HG03460 (cell line): ENCODE results near the gene CRACDL.

ENCODE experiments used
- ATAC-seq: cut with Tn5 transposase; IDR thresholded peaks from one replicate; pipeline ENCODE4 v1.9.1; 2021; ENCODE audit not compliant: unreplicated experiment

Gene CRACDL

DNA sequence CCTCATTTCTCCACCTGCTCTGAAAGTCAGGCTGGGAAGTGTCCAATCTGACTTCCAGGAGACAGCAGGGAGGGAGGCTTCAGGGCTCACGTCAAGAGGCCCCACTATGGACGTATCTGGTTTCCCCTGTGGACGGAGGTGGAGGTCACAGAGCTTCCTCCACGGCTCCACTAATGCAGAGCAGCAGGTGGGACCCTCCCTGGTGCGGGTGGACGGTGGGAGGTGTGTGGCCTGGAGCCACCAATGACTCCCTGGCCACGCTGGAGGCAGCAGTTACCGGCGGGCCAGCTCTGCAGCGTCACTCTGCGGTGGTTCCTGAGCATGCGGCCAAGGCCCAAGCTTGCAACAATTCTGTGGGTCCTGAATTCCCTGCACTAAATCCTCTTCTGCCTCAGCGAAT, 9.0 kb downstream of the CRACDL start:
- no peak for ATAC-seq

DNA sequence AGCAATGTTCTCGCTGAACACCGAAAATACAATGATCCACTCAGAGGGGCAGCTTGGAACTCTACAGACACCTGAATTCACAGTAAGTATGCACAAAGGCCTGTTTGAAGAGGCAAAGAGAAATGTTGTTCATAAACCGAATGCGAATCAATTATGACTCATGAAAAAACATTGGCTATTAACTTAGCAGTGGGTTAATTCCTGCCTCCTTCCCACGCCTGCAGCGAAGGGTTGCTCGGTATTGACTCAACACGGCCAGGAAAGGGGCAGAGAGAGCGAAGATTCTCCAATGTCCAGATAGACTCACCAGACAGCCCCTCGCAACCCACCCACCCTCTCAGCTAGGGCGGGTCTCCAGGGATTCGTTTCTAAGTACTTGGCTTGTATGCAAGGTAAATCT, 9.4 kb downstream of the CRACDL start:
- ATAC-seq: no peak

DNA sequence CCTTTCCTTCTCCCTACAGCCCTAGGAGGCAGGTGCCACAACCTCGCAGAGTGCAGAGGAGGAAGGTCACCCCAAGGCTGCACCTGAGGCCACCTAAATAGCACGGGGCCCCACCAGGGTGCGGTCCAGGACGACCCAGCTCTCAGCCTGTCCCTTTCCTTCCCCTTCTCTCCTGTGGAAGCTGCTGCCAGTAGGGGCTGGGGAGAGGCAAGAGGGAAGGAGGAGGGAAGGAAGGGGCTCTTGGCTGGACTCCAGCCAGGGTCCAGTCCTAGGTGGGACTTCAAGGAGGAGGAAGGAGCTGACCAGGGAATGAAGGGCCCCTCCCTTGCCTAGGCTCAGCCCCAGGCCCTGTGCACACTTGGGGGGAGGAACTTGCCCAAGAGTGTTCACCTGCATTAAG, 11.1 kb downstream of the CRACDL start:
- no peak for ATAC-seq

DNA sequence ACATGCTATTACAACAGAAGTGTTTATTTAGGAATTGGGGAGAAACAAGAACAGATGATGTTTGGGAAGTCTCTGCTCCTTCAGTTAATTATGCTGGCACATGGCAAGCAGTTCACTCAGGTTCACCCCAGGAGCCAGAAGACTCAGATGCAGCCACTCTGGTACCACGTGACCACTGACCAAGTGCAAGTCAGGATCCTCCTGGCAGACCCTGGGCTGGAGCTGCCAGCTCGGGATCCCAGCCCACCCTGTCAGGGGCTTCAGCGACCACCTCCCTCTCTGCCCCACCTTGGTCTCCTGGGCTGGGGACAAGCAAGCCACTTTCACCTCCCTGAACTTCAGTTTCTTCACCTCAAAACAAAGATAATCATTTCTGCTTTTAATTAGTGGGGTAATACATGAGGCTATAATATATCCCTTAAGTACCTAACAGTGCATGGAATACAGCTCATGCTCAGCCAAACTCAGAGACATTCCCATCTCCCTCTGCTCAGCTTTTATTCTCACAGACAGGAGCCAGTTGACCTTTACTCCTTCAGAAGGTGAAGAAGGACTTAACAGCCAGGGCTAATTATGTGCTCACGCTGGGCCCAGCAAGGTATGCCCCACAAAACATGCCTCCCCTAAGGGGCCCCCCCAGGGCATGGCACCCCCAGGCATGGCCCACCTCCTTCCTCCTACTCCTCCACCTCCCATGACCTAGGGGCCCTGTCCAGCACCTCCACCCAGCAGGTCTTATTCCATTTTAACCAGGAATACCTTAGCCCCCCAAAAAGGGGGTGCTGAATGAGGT, 11.8 kb downstream of the CRACDL start:
- no peak for ATAC-seq

DNA sequence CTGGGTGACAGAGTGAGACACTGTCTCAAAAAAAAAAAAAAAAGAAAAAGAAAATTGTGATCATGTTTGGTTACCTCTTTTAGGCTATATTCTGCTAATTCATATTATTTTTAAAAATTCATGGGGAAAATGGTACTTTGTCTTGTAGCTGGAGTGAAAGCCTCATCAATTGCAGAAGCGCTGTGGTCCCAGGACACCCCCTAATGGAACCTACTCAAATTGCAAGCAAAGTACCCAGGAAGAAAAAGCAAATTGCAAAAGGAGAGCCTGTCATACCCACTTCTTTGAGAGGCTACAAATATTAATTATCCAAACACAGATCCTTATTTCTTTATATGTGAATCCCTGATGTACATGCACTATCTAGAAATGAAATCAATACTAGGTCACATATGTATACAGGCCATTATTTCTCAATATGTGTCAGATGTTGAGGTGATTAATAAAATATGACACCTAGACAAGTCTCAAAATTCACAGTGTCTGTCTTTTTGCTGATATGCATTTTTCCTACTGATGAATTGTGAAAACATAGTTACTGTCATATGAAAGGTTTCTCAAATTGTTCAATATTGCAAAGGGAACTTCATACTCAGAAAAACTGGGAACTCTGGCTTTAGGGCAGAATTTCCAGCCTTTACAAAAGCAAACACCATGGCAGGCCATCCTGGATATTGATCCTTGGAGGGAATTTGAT, 12.6 kb downstream of the CRACDL start:
- ATAC-seq: no peak

DNA sequence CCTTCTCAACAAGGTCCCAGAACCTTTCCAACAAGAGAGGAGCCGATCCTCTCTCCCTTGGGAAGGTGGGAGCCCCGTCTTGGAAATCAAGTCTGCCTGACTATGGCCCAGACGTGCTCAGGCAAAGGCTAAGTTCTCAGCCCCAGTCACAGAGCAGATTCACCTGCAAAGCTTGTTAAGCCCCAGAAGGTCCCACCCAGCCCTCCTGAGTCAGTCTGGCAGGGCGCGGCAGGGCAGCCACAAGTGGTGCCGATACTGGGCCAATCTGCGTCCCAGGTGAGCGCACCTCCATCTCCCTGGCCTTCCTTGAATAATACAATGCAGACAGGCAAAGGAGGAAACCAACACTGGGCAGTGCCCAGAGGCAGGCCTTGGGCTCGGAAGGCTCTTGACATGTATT, 15.0 kb downstream of the CRACDL start:
- no peak for ATAC-seq

DNA sequence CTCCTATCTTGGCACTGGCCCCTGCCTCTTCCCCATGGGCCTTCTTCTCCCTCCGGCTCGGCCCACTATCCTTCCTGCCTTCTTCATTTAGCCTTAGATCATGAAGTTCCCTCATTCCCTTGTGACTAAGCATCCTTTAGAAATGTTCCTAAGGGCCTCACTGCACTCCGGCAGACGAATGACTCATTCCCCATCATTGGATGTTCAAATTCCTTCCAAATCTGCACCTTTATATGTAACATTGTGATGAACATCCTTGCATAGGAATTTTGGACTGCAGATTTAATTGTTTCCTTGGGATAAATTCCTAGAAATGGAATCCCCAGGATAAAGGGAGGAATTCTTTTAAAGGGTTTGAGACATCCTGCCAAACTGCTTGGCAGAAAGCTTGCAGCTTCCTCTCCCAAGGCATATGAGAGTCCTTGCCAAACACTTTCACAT, 19.0 kb downstream of the CRACDL start:
- no peak for ATAC-seq

DNA sequence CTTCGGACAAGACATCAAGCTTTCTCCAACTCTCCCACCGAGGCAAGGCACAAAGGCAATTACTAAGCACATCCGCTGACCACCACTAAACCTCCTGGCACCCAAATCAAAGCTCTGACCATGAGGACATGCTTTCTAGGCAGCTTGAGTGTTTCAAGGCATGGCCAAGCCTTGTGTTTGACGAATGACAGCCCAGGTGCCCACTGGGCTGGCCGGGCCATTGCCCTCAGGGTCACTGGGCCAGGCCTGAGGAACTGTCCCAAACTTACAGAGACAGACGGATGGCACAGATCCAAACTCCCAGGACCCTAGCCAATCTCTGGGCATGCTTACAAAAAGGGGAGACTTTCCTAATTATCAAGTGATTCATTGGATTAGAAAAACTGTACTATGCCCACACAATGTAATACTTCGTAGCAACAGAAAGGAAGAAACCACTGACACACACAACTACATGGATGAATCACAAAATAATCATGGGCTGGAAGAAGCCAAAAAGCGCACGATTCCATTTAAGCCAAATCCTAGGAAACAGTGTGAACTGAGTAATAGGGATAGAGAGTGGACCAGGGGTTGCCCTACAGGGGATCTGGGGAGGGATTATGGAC, 20.2 kb downstream of the CRACDL start:
- no peak for ATAC-seq

DNA sequence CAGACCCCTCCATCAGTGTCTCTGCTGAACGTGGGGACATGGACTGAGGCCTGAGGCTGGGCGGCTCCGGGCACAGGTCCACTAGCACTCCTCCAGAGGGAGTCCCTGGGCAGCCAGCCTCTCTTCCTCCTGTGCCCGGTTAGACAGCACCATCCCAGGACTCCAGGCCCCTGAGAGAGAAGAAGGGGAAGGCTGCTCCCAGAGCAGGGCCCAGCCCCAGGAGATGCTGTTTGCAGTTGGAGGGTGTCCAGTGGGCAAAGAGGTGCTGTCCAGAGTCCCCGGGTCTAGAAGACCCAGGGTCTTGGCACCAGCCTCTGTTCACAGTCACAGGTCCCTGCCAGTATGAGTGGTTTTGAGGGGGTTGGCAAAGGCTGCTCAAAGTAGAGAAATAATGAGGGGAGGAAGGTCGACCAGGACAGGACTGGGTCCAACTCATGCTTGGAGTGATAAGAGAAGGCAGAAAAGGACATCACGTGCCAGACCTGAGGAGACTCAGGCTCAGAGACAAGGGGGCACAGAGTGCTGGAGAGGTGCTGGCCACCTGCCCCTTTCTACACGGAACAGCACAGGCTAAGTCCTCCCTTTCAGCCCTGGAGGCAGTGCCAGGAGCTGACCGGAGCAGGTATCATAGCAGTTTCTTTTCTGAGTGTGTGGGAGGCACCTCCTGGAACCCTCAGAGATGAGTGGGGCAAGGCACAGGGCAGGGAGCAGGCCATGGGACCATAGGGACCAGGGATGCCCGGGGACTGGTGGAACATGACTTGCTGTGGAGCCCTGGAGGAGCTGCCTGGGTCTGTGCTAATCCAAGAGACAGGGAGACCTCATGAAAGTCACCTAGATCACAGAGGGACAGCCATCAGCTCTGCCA, 21.1 kb downstream of the CRACDL start:
- ATAC-seq: no peak

DNA sequence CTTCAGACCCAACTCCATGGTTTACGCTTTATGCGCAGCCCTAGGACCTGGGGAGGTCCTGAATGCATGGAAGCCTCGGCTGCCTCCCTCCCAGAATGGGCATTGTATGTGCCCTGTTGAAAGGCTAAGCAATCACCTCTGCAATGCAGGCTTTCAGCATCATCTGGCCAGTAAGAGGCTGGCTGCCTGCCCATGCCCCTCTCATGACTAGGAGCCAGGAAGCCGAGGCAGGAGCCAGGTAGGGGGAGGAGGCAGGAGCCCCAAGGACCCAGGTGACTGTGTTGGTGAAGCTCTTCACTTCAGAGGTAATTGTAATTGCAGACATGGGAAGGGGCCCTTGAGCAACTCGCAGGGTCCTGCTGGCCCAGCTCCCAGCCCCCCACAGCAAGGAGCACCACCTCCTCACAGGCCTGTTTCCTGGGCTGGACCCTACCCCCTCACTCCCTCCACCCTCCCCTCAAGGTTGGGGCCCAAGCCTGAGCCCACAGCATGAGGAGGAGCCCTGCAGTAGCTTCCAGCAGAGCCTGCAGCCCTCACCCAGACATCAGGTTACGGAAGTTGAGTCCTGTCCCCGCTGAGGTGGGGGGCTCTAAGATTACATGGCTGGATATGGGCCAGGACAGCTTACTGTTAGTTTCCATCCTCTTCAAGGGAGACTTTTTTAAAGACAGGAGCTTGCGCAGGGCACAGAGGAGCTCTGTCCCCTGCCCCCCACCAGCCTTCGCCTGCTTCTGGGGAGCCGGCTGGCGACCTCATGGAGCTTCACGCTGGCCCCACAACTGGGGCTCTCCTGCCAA, 21.9 kb downstream of the CRACDL start:
- ATAC-seq: no peak

DNA sequence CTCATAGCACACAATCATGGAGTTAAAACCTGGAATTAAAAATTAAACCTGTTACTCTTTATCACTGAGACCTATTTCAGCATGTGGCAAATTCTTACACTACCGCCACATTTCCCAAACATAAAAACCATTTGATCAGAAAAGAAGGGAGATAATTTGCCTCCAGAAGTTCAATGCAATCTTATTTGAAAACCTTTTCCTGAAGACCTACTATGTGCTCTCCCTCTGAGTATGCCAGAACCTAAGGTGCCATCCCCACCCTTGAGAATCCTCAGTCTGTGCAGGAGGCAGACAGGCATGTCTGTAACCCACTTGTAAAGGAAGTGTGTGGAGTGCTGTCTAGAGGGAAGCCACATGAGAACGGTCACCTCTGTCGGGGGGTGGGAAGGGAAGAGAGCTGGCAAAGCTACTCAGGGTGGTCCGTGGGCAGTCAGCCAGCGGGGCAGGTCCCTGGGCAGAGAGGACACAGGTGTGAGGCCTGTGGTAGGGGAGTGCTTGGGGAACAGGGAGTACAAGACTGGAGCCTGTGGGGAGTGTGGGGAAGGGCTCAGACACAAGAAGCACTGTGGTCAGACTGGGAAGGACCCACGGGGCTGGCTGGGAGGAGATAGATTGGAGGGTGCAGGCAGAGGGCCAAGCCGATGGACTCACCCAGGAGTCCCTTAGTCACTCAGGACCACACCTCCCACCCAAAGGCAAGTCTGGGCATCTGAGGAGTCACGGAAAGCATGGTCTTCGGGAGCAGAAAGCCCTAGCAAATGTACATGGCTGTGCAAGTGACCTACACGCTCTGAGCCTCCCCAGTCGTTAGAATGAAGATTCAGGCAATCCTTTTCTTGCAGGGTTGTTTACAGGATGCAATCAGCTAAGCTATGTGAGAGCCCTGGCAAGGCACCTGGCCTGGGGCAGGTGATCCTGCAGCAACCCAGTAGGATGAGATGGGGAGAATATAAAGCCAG, 22.8 kb downstream of the CRACDL start:
- no peak for ATAC-seq

DNA sequence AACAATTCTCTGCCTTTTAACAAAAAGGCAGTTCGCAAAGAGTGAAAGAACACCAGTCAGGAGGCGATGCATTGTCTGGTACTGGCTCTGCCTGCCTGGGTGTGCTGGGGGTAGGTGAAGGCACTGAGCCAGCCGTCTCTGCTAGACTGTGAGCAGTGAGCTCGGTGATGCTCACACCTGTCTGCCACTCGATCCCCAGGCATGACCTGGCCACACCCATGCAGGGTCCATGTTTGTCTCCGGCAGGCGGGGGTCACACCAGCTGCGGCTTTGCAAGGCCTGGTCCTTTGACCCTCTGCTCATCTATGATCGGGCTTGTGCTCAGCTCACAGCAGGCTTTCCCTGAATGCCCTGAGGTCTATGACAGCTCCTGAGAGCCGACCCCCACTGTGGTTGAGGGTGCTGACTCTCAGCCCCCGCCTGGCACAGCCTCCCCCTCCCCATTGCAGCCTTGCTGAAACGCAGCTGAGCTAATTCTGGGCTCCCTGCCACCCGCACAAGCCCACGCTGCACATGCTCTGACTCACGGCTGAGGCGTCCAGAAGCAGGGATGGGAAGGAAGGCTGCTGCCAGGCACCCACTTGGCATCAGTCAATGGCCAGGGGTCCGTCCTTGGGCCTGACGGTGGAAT, 23.7 kb downstream of the CRACDL start:
- ATAC-seq: no peak

DNA sequence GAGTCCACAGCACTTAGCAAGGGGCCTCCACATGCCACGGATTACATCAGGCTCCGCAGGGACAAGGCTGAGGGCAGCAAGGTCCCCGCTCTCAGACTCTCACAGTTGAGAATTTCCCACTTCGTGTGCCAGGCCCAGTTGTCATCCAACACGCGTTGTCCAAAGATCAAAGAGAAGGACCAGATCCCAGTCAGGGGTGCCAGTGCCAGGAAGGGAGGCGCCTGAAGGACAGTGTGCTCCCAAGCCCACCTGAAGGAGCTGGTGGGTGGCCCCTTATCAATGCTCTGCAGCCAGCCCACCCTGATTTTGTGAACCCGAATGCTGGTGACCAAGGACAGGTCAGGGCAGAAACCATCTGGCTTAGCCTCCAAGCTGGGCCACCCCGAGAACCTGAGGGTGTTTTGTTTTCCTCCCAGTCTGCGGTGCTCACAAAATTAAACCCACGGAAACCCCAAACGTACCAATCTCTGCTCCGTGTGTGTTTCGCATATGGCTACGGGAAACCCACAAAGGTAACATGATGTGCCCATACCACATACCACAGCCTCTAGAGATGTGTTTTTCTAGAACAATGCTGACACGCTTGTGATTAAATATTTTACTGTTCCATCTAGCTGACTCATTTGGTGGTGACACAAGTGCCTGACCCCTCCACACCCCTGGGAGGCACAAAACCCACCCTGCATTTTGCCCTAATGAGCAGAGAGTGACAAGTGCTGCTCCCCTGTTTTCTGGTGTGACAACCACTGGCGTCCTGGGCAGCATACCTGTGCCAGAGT, 24.5 kb downstream of the CRACDL start:
- no peak for ATAC-seq

DNA sequence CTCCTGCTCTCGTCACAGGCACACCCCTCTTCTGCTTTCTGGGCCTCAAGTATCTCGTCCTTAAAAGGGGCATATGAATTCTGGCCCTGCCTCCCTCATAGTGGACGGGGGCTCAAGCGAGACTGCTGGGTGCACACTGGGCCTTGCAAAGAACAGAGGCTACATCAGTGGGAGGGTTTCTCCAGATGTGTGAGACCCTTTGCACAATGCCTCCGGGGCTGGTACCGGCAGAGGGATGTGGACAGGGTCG, 25.0 kb downstream of the CRACDL start:
- no peak for ATAC-seq

DNA sequence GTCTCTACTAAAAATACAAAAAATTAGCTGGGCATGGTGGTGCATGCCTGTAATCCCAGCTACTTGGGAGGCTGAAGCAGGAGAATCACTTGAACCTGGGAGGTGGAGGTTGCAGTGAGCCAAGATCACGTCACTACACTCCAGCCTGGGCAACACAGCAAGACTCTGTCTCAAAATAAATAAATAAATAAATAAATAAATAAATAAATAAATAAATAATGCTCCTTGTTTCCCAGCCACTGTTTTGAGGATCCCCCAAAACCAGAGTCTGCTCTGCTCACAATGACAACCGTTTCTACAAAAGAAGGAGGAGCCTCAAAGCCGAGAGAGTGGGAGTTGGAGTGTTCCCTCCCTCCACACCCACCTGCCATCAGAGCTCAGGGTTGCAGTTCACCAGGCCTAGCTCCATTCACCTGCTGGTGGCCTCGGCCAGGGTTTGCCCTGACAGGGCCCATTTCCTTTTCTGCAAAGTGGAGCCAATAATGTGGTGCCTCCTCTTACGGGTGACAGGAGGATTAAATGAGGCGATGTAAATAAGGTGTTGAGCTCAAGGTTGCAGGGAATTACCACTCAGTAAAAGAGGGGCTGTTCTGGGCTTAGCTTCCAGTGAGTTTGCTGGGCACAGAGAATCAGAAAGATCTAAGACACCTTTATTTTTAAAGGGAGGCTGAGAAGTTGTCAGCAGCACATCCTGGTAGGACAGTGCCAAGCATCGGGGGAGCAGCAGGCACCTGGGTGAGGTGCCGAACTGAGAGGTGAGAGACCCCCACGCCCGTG, 25.5 kb downstream of the CRACDL start:
- ATAC-seq: no peak

DNA sequence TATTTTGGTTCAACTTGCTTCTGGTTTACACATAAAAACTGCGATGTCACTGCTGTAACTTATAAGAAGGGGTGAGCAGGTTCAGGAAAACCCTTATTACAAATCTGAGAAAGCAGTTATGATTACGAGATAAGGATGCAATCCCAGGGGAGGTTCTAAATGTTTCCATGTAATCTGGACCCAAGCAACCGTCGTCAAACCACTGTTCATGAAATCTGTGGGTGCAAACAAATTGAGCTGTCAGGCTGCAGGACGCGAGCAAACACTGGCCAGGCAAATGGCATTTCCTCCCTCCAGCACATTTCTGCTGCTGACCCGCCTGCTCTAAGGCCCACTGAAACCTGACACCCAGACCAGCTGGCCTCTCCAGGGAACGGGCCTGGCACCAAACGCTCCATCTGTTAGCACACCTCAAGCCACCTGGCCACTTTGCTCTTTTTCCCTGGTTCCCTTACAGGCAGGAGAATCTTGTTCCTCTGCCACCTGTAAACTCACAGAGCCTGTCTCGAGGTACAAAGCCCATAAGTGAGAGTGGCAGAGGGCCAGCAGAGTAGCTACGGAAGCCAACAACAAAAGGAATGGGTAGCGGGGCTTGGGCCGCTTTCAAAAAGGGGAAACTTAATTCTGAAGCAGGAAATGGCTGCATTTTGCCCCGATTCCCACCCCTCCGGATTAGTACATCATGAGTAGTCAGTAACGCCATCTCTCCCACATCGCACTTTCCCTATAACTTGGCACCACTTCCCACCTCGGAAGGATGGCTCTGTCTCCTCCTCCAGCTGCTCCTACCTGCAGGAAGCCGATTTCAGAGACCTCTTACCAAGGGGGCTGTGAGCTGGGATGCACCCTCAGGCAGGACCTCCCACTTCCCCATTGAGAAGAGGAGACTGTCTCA, 26.5 kb downstream of the CRACDL start:
- no peak for ATAC-seq

DNA sequence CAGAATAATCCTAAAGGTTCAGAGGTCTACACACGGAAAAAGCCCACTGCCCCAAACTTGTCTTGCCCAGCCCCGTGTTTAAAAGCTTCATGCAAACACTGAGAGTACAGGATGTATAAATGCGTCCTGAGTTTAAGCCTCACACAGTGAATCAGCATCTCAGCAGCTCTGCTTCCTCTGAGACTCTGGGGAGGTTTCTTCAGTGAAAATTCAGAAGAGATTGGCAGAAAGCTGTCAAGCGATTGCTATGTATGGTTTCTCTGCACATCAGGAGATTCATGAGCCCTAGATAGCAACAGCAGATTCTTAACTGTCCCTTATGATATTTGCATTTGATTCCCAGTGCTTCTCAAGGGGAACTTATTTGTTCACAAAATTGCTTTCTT, 27.1 kb downstream of the CRACDL start:
- no peak for ATAC-seq
